Measurements from ENCODE around the gene S100B. TPM values are rescaled to one million over a fixed set of nuclear protein-coding genes. Genes with fewer than 3 reads are reported as not detected.

S100B gene
- total and polyA plus RNA-seq, 9 of the 15 experiments (the other 6 are each of a cell fraction or from before 2014, with no cell fraction given) = not detected

DNA sequence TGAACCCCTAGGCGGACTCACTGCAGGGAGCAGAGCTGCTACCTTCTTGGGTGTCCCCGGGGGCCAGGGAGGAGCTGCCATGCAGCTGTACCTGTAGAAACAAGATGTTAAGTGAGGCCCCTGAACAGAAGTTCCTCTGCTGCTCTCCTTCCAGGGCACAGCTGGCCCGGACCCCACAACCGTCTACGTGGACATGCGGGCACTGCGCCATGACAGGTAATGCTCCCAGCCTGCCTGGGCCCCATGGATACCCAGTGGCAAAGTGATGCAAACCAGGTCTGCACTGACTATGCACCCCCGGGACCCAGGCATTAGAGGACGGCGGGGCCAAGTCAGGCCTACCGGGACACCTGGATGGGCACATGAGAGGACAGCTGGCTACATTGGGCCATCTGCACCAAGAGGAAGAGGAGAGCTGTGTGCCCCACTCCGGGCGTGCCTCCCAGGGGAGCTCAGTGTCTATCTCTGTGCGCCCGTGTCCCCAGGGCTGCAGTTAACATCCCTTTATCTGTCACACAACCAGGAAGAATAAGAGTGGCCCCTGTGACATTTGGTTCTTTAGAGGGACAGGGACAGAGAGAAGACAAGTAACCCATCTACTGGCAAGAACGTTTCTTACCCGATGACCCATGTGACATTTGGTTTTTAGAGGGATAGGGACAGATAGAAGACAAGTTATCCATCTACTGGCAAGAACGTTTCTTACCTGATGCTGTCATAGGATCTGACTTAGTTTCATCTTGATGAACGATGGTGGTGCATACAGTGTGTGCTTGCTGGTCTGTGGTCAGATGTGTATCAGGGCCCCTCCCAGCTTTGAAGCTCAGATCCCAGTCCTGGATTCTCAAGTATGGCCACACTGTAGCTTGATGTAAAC is 44.1 kb downstream of the S100B start (continued):
- TF ChIP-seq TEAD4 (IDR thresholded peaks at IDR 0.05; ENCODE audit: low read length) (no peak), TEAD4 (CRISPR knock-in tag; IDR thresholded peaks at IDR 0.05; ENCODE audit: borderline replicate concordance) (no peak), DNMT1 (IDR thresholded peaks at IDR 0.05) (no peak), SRF (CRISPR knock-in tag; IDR thresholded peaks at IDR 0.05) (no peak), NFXL1 (CRISPR knock-in tag; IDR thresholded peaks at IDR 0.05) (no peak), RHOXF2B (CRISPR knock-in tag; conservative IDR thresholded peaks at IDR 0.05) (no peak), GABPB2 (CRISPR knock-in tag; conservative IDR thresholded peaks at IDR 0.05) (no peak), KLF6 (CRISPR knock-in tag; IDR thresholded peaks at IDR 0.05; ENCODE audit: borderline replicate concordance) (no peak), ZNF146 (CRISPR knock-in tag; IDR thresholded peaks at IDR 0.05; ENCODE audit: unreplicated experiment) (no peak), FOXO4 (CRISPR knock-in tag; IDR thresholded peaks at IDR 0.05) (no peak)
- TF ChIP-seq, protein P1, sequence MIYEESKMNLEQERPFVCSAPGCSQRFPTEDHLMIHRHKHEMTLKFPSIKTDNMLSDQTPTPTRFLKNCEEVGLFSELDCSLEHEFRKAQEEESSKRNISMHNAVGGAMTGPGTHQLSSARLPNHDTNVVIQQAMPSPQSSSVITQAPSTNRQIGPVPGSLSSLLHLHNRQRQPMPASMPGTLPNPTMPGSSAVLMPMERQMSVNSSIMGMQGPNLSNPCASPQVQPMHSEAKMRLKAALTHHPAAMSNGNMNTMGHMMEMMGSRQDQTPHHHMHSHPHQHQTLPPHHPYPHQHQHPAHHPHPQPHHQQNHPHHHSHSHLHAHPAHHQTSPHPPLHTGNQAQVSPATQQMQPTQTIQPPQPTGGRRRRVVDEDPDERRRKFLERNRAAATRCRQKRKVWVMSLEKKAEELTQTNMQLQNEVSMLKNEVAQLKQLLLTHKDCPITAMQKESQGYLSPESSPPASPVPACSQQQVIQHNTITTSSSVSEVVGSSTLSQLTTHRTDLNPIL (CRISPR knock-in tag; IDR thresholded peaks at IDR 0.05) = no peak

Measured in K562 (cell line).